ENCODE measurements around the gene AKAP14.
"Not testable (repeated sequence)": the region's sequence is repeated elsewhere in the genome, so short reads cannot be mapped to it uniquely, and the experiment has no call there.

DNA sequence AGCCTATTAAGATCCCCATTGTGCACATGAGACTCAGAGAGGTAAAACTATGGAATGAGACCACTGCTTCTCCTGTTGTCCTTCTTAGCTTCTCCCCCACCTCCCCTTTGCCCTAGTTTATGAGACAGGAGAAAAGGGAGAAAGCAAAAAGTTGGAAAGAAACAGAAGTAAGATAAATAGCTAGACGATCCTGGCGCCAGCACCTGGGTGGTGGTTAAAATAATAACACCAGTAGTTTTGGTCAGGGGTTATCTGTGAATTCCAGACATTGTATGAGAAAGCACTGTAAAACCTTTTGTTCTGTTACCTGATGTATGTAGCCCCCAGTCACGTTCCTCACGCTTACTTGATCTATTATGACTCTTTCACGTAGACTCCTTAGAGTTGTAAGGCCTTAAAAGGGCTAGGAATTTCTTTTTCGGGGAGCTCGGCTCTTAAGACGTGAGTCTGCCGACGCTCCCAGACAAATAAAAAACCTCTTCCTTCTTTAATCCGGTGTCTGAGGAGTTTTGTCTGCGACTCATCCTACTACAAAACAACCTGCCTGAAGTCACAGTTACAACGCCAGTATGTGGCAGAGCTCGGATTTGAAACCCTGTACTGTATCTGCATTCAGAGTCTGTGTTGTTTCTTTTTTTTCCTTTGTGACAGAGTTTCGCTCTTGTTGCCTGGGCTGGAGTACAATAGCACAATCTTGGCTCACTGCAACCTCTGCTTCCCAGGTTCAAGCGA is 3.6 kb upstream of the AKAP14 start:
- not testable (repeated sequence) for TF ChIP-seq POLR2A (IDR thresholded peaks at IDR 0.05); POLR2AphosphoS5 (IDR thresholded peaks at IDR 0.05); EP300 (IDR thresholded peaks at IDR 0.05; ENCODE audit: low read depth)
- TF ChIP-seq, protein P1, sequence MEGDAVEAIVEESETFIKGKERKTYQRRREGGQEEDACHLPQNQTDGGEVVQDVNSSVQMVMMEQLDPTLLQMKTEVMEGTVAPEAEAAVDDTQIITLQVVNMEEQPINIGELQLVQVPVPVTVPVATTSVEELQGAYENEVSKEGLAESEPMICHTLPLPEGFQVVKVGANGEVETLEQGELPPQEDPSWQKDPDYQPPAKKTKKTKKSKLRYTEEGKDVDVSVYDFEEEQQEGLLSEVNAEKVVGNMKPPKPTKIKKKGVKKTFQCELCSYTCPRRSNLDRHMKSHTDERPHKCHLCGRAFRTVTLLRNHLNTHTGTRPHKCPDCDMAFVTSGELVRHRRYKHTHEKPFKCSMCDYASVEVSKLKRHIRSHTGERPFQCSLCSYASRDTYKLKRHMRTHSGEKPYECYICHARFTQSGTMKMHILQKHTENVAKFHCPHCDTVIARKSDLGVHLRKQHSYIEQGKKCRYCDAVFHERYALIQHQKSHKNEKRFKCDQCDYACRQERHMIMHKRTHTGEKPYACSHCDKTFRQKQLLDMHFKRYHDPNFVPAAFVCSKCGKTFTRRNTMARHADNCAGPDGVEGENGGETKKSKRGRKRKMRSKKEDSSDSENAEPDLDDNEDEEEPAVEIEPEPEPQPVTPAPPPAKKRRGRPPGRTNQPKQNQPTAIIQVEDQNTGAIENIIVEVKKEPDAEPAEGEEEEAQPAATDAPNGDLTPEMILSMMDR (IDR thresholded peaks at IDR 0.05), result not testable (repeated sequence)

Data from transverse colon (tissue), 4 donors.